GM21825 (cell line): Measurements from ENCODE around the gene COL17A1.

Experiments
- ATAC-seq: cut with Tn5 transposase; IDR thresholded peaks from one replicate; pipeline ENCODE4 v1.9.1; 2021; ENCODE audit warnings: mild to moderate bottlenecking, moderate library complexity; ENCODE audit not compliant: unreplicated experiment

COL17A1 gene

DNA sequence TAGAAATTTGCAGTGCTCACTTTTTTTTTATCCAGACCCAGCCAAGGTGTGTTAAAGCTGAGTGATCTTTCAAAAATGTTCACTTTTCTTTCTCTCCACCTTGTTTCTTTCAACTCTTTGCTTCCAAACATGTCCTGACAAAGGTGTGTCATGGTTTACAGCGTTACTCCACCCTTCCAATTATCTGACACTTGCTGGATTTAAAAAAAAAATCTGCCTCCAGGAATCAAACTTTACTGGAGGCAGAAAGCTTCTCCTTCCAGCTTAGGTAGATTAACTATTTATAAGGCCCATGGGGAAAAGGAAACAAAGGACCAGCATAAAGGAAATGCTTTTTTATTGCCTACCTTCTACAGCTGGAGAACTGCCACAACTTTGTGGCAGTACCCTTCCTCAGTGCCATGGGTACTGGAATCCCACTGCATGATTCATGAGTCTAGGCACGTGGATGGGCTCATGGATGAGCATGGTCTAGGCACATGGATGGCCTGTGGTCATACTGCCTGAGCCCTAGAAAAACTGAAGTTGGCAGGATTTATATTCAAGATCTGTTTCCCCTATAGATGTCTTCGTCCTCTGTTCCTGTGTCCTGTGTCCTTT lies at the start of gene COL17A1:
TSS of gene COL17A1 (minus strand) at position 80 of the 600 bp plus-strand sequence. CDS start 5,207 bp downstream, outside the sequence.
- no peak for ATAC-seq

DNA sequence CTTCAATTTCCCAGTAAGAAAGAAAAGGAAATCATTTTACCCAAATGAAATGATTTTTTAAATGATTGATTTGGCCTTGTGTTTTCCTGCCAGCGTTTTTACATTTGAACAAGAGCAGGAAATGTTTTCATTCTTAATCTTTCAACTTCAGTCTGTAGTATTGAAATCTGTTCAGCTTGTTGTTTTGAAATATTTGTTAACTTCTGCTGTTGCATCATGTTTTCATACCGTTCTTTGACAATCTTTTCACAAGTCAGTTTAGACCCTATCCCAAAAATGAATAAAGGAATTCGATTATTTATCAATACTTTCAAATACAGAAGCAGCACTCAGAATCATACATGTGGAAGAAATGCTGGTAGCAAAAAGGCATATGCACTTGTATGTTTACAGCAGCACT lies 44.4 kb upstream of the COL17A1 start:
- no peak for ATAC-seq

DNA sequence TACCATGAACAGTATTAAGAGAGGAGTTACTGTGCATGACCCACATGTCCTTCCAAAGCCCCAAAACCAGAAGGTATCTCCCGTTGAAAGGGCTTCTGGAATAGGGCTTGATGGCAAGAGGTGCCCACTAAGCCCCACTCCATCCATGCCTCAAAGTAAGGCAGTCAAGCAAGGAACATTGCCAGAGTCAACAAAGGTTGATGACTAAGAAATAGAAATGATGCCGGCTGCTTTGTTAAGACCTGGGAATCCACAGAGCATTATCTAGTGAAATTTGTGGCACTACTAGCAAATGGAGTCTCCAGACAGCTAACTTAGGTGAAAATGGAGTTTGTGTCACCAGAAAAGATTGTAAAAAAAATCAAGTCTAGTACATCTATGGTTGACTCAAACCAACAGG lies 42.5 kb upstream of the COL17A1 start:
- ATAC-seq = no peak

DNA sequence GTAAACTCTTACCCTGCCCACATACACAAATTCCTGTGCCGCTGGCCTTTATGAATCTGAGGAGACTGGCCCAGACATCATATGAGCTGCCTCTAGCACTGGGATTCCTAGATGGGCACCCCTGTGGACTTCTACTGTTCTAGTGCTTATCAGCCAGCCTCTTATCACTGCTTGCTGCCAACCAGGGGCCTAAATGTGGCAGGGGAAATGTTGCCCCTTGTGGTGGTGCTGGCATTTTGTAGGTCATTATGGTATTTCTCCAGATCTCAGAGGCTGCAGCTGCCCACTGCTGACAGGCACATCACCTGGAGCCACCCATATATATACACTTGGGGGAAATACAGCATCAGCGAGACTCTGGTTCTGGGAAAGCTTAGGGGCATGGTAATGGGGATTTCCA lies 41.7 kb upstream of the COL17A1 start:
- ATAC-seq = no peak

DNA sequence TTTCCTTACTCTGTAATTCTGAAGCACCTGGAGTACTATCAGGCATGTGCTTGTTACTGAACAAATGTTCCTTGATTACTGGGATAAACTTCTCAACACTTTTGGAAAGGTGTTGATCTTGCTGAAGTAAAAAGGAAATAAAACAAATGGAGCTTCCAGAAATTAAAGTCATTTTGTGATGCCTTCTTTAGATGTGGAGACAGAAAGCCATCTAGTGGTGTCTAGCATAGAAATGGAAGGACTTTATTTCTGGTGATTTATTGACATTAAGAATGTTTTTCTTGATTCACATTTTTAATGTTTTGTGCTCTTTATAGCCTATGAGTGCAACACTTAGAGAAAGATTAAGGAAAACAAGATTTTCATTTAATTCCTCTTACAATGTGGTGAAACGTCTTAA lies 37.7 kb upstream of the COL17A1 start:
- no peak for ATAC-seq

DNA sequence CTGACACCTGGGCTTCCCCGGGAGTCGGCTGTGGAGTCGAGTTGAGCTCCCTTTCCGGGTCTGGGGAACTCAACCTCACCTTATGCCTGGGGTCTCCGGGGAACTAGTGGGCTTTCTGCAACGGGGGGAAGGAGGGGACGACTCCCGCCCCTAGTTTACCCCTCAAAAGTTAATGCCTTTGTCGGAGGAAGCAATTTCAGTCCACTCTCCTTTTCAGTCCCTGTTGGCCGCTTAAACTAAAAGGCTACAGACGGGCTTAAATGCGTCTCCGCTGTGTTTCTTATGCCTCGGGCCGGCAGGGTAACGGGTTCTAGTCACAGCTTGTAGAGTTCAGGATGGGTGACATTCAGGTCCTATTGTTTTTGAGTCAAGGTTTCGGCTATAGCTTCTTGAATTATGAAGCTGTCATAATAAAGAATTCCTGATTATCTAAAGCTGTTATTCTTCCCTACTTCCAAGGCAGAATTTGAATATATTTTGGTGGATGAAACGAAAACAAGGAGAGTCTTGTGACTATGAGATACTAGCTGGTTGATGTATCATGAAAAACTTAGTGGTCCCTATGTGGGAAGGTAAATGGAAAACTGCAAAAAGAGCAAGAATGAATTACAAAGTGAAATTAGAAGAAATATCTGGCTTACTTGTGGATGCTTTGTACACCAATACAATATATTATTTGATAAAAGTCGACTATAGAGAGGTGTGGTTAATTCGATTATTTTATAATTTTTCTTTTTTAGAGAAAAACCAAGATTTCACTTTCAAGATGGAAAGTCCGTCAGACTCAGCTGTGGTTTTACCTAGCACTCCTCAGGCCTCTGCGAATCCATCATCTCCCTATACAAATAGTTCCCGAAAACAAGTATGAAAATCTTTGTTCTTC lies 36.8 kb upstream of the COL17A1 start:
- ATAC-seq = peak; percentile 5

DNA sequence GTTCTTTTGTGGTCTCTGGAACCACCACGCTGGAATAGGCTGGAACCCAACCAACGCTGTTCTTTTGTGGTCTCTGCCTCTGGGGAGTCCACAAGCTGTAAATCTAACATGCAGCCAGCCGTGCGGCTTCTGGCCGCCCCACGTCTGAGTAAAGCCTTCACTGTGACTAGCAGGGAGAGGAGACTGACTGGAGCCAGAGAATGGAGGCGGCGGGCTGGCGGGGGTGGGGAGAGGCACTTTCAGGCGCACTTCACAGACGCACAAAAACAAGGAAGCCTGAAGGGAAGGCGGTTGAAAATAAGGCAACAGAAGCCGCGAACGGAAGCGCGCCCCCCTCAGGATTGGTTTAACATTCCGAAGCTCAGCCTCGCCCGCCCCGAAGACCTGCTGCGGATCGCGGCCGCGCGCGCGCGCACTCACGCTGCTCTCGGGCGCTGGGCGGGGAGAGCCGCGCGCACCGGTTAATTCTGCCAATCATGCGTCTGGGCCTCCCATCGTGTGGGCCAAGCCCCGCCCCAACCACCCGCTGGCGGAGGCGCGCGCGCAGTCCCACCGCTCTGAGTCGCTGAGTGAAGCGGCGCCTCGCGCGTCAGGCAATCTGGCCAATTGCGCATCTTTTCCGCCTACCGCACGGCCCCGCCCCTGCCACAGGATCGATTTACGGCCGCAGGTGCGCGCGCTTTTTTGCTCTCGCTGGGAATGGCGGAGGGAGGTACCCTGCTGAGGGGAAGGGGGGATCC lies 36.0 kb upstream of the COL17A1 start, which contains the start of gene SFR1:
TSS of gene SFR1 (plus strand) at position 687 of the 740 bp plus-strand sequence. CDS start at position 700, 13 bp downstream.
- peak; percentile 92 for ATAC-seq

DNA sequence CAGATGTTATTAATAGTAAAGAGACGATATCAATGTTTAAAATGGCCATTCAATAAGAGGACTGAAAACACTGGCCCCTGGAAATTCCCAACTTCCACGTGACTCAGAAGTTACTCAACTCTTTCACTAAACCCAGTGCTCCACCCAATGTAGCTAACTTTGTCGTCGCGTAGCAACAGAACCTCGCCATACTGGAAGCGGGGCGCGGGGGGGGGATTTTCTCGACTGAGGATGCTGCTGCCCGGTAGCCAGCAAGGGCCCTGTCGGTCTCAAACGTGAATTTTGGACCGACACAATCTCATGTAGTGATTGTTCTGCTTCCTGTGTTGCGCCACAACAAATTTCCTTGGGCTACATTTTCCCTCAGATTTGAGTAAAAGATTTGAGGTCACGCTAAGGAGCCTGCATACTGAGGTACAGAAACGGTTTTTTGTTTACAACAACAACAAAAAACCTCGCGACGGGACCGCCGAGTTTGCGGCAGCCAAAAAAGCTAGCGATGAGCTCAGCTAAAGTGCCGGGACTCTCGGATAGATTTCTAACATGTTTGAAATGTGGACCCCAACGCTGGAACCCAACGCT lies 35.3 kb upstream of the COL17A1 start:
- peak; percentile 34 for ATAC-seq

DNA sequence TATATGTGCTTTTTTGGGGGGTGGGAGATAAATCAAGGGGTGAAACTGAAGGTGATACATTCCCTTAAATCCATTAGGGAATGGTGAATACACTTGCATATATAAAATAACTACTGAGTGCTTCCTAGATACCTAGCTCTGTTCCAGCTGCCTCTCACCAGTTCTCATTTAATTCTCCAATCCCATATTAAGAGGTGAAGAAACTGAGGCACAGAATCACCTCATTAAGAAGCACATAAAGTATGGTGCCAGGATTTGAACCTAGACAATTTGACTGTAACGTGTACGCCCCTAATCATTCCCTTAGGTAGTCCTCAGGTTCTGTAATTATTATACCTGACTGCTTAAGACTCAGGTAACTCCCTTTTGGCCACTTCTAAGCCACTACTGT lies 34.8 kb upstream of the COL17A1 start:
- no peak for ATAC-seq

DNA sequence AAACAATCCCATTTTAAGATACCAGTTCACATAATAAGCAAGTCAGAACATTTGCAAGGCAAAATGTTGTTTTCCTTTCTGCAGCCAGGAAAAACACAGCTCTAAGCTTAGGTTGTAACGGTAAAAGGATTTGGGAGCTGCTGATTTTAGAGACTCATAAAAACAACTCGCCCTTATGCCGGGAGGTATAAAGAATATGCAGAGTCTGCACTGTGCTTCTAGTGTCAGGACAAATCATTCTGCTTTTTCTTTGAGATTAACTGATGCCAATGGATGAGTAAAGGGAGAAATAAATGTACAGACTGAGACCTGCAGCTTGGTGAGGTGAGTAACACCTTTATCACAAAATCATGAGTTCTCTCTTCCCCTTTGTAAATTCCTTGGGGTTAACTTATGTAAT lies 34.3 kb upstream of the COL17A1 start:
- ATAC-seq = no peak

DNA sequence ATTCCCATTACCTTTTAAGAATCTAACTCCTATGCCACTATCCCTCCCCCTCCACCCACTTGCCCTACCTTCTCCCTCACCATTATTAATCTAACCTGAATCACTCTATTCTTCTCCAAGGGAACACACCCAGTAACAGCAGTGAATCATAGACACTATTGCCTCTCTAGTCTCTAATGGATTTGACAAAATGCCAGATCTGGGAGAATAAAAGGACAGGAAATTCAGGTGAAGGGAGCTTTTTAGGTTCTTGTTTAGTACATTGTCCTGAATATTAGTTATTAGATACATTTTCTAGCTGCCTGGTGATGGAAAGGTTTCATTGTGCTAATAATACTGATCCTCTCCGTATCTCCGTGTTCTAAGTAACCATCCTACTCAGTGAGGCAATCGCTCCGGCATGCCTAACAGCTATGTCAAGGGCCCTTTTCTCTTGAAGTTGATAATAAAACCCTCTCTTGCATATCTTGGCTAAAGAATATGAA lies 32.2 kb upstream of the COL17A1 start:
- ATAC-seq = no peak

DNA sequence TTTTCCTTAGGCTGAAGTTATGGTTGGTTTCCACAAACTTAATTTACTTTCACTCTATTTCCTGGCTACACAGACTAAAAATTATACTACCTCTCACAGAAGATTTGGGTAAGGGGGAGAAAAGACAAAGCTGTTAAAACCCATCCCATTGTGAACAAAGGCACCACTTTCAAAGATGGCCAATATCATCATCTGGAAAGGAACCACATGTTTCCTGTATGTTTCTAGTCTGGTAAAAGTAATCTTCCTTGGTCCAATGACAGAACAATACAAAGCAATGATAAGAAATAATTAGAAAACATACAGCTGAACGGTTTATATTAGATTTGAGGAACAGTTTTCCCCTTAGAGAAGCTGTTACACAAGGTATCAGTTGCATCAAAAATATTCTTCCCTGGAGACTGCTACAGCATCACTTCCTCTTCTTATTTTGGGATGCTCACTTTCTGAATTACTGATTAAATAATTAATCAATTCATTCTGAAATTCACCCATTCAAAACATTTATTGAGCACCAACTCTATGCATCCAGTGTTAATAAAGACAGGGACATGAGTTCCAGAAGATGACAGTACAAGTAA lies 27.8 kb upstream of the COL17A1 start:
- ATAC-seq = no peak

DNA sequence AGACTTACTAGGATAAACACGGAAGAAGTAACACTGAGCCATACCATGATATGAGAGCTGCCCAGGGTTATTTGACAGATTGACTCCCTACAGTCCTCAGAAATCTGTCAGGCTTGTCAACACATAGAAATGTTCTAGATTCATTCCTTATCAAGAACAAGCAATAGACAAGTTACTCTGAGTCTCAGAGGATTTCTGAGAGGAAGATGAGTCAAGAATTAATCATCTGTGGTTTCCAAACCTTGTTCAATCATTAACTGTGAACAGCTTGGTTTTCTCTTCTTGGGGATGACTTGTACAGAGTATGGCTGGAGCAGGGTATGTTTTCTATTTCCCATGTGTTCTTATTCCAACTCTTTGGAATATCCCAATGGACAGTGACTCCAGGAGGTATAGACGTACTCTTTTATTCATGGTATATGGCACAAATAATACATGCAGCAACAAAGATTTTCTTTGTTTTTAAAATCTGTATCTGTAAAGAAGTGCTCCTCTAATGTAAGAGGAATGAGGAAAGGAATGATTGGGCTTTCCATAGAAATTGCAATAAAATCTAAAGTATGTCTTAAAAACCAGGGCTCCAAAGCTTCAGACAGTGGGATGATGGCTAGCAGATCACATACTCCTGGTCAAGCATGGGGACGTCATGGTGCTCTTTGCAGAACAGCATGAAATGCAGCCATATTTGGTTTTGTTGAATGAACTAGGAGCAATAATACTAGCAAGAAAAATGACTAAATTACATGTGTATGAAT lies 24.4 kb upstream of the COL17A1 start:
- peak; percentile 88 for ATAC-seq

DNA sequence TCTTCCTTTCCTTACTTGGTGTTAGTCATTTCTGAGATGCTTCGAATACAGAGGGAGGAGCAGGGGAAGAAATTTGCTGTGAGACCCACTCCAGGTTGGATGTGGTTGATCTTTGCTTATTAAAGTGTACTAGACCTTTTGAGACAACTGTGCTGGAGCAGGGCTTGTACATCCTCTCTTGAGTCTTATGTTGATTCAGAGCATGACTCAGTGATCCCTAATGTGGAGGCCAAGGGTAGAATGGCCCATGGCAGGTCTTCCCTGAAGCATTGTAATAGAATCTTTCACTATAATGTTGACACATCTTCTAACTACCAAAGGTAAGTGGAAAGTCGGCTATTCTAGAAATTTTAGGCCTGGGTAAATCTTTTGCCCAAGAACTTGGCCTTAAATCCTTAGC lies 19.2 kb upstream of the COL17A1 start:
- no peak for ATAC-seq

DNA sequence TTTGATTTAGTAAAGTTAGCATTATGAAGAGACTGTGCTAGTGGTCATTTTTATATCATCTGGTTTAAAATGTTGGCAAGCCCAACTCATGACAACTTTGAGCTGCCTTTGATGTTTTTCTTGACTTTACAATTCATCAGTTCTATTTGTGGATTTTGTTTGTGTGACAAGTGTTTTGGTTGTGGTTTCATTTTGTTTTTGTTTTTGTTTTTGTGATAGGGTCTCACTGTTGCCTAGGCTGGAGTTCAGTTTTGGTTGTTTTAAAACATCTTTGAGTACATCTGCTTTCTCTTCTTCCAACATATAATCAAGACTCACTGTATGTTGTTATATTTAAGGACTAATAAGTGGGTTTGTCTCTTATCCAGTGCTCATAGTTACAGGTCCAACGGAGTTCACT lies 18.7 kb upstream of the COL17A1 start:
- no peak for ATAC-seq

DNA sequence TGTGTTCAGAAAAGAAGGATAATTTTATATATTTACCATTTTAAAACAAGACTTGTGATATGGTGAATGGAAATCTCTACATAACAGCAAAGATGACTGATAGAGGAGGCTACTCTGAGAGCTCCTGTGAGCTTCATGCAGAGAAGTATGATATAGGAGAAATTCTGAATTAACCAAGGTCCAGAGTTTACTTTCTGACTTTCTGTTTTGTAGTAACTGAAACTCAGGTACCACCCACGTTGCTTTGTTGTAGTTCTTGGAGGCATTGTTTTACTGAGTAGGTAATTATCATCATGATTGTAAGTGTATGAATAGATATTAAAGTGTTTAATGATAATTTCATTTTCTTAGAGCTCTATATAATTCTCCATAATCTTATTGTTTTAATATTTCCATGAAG lies 18.3 kb upstream of the COL17A1 start:
- ATAC-seq = no peak

DNA sequence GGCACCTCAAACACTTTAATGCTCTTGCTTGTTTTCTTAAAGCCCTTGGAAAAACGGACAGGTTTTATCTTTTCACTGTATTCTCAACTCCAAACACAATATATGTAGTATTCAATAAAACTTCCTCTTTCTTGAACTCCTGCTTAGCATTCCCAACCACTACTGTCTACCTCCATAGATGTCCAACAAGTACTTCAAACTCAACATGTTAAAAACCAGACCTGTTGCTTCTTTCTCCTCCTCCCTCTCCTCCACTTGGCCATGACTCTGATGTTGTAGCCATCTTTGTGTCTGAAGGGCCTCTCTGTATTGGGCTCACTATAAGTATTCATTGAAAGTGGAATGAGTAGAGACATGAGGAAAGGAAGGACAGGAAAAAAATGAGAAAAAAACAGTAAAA lies 16.2 kb upstream of the COL17A1 start:
- ATAC-seq = no peak

DNA sequence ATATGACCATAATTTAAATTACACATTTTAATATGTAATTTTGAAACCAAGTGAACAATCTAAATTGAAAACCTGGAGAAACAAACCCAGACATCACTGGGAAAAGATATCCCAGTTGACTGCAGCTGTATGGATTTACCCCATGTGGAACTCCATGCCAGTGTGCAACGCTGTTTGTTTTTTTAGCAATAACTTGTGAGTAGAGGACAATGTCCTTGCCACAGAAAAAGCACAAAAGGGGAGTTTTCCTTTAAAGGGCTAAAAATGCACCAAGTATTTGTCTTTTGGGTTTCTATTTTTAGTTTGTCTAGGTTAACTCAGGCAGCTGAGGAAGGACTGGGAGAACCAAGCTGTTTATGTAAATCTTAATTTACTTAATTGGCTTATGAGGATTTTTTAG lies 15.1 kb upstream of the COL17A1 start:
- no peak for ATAC-seq

DNA sequence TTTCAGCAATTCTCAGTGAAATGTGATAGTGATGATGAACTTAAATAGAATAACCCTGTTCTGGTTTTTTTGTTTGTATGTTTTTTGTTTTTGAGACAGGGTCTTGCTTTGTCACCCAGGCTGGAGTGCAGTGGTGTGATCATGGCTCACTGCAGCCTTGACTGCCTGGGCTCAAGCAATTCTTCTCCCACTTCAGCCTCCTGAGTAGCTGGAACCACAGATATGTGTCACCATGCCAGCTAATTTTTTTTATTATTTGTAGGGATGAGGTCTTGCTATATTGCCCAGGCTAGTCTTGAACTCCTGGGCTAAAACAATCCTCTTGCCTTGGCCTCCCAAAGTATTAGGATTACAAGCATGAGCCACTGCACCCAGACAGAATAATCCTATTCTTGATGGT lies 14.3 kb upstream of the COL17A1 start:
- ATAC-seq = no peak

DNA sequence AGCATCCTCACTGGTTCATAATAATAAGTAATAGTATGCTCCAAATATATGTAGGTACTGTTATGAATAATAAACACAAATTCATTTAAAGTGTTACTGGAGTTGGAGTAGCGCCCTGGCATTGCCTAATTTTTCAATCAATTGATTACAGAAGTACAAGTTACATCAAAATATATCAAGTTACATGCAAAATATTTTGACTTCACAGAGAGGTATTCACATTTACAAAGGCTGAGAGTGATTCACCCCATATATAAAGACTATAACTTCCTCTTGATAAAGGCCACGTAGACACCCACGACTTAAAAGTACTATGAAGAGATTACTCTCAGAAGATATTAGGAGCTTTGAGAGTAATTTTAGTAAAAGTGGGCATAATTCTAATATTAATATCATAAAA lies 13.6 kb upstream of the COL17A1 start:
- no peak for ATAC-seq
